ENCODE results near the gene GNAL. TPM values are rescaled to one million over a fixed set of nuclear protein-coding genes. Genes with fewer than 3 reads are reported as not detected.

Gene GNAL
- total RNA-seq, 4 donors from 2014 or later, result 4.4 to 35.4 (median 9.1) TPM

DNA sequence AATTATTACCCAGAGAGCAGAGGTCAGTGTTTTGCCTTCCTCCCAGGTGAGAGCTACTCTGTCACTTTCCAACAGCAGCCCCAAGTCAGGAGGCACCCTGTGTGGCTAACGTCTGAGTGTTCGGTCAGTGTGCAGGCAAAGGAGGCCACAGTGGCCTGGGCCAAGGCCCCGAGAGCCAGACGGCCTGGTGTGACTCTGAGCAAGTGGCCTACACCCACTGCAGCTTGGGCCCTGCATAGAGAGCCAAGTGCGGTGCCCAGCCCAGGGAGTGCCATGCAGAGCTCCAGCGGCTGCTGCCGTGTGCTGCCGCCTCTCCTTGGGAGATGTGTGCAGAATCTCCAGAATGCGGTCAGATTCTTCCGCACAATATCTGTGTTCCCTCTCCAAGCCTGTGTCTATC lies 70.4 kb downstream of the GNAL start:
- in situ Hi-C loops (cut with MboI; ENCODE audit: low sequenced_read_pairs in 4 of 4) (no loop called here), intact Hi-C loops (cut with DNase I; ENCODE audit: low total_unique reads) (no loop called here)
- Histone ChIP-seq H3K4me1 (no peaks in the 10 kb centered on the region), H3K27ac (no peak overlapping the region), H3K9me3 (no peaks in the 10 kb centered on the region), H3K4me3 (no peak overlapping the region), H3K36me3 (no peaks in the 10 kb centered on the region), H3K27me3 (no peaks in the 10 kb centered on the region)
- TF ChIP-seq POLR2A (IDR thresholded peaks at IDR 0.05), result no peak
- TF ChIP-seq, protein P1, sequence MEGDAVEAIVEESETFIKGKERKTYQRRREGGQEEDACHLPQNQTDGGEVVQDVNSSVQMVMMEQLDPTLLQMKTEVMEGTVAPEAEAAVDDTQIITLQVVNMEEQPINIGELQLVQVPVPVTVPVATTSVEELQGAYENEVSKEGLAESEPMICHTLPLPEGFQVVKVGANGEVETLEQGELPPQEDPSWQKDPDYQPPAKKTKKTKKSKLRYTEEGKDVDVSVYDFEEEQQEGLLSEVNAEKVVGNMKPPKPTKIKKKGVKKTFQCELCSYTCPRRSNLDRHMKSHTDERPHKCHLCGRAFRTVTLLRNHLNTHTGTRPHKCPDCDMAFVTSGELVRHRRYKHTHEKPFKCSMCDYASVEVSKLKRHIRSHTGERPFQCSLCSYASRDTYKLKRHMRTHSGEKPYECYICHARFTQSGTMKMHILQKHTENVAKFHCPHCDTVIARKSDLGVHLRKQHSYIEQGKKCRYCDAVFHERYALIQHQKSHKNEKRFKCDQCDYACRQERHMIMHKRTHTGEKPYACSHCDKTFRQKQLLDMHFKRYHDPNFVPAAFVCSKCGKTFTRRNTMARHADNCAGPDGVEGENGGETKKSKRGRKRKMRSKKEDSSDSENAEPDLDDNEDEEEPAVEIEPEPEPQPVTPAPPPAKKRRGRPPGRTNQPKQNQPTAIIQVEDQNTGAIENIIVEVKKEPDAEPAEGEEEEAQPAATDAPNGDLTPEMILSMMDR (IDR thresholded peaks at IDR 0.05 in 4 of 5, conservative IDR thresholded peaks at IDR 0.05 in 1 of 5), result no peak
- DNase-seq (no peak), ATAC-seq (no peak)

DNA sequence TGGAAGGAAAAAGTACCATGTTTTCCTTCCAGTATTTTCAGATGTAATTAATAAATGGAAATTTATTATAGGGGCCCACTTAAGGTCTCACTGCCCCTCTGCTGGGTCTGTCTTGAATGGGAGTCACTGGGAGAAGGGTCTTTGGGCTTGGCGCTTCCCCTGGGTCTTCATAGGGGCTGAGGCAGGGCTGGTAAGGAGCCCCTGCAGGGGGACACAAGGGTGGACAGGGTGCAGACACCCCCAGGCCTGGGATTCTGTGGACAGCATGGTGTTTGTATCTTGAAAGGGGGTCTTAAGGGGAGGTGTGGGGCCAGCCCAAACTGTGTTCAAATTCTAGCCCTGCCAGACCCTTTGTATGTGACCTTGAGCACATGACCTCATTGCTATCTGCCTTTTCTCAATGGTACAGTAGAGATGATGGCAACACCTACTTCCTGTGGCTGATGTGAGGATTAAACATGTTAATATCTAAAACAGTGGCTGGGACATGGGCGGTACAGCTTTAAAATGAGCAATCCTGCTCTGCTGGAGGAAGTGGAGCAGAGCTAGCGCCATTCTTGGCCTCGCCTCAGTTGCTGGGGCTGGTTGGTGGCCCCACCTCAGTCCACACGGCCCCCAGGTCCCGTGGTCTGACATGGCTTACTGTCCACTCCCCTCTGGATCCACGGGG lies 71.6 kb downstream of the GNAL start:
- intact Hi-C loops (cut with DNase I; ENCODE audit: low total_unique reads), result no loop called here
- ATAC-seq, result no peak

DNA sequence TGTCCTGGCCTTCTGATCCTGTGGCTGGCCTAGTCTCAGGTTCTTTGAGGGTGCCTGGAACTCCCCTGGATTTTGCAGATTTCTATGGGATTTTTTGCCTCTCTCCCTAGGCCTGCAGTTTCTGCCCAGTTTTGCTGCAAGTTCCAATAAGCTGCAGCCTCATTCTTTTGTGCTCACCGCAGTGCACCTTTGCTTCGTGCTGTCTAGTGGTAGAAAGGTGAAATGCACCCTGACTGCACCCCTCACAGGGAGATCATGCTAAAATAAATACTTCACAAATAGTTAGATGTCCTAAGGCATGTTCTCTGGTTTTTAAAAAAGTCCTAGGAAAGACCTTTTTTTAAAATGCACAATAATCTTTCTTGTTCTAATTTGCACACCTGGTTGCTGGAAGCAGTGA lies 72.5 kb downstream of the GNAL start:
- Histone ChIP-seq H3K4me1 (no peaks in the 10 kb centered on the region), H3K27ac (no peak overlapping the region), H3K36me3 (no peaks in the 10 kb centered on the region), H3K4me3 (no peak overlapping the region), H3K27me3 (no peaks in the 10 kb centered on the region), H3K9me3 (no peaks in the 10 kb centered on the region)
- intact Hi-C loops (cut with DNase I; ENCODE audit: low total_unique reads), result no loop called here
- no peak for DNase-seq
- ATAC-seq, result no peak
- TF ChIP-seq POLR2A (IDR thresholded peaks at IDR 0.05), result no peak
- TF ChIP-seq, protein P1 (IDR thresholded peaks at IDR 0.05 in 4 of 5, conservative IDR thresholded peaks at IDR 0.05 in 1 of 5), result no peak
- in situ Hi-C loops (cut with MboI; ENCODE audit: low sequenced_read_pairs in 4 of 4), result no loop called here

More for the DNA sequence above, 71.6 kb downstream of the GNAL start:
- DNase-seq, result no peak
- H3K4me3 ChIP-seq, result no peak overlapping the region
- H3K27ac ChIP-seq, result no peak overlapping the region
- no peaks in the 10 kb centered on the region for H3K36me3 ChIP-seq
- TF ChIP-seq, protein P1 (IDR thresholded peaks at IDR 0.05 in 4 of 5, conservative IDR thresholded peaks at IDR 0.05 in 1 of 5), result no peak
- TF ChIP-seq POLR2A (IDR thresholded peaks at IDR 0.05), result no peak
- H3K9me3 ChIP-seq, result no peaks in the 10 kb centered on the region
- no peaks in the 10 kb centered on the region for H3K4me1 ChIP-seq
- in situ Hi-C loops (cut with MboI; ENCODE audit: low sequenced_read_pairs in 4 of 4), result no loop called here
- no peaks in the 10 kb centered on the region for H3K27me3 ChIP-seq

DNA sequence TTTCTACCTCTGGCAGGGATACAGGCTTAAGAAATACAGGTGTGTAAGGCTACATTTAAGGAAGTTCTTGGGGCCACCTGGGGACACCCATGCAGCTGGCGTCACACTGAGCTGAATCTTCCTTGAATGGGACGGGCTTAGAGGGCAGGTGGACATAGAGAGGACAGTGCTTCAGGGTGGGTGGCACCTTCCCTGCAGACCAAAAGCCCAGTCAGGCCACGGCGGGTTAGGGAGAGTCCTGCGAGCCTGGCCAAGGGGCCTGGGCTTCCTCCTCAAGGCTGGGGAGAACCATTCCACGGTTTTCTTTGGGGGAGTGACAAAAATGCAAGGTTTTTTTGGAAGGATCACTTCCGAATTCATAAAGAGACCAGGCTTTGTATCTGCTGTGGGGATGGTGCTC lies 73.4 kb downstream of the GNAL start:
- TF ChIP-seq, protein P1 (IDR thresholded peaks at IDR 0.05 in 4 of 5, conservative IDR thresholded peaks at IDR 0.05 in 1 of 5), result no peak
- TF ChIP-seq POLR2A (IDR thresholded peaks at IDR 0.05), result no peak
- in situ Hi-C loops (cut with MboI; ENCODE audit: low sequenced_read_pairs in 4 of 4), result no loop called here
- ATAC-seq, result no peak

DNA sequence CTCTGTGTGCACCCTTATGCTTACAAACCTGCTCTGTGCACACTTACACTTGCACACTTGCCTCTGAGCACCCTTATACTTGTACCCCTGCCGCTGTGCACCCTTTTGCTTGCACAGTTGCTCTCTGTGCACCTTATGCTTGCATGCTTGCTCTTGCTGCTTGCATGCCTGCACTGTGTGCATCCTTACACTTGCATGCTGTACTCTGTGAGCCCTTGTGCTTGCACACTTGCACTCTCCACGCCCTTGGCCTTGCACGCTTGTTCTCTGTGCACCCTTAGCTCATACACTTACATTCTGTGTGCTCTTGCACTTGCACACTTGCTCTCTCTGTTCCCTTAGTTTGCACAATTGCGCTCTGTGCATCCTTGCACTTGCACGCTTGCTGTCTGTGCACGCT lies 78.3 kb downstream of the GNAL start:
- TF ChIP-seq POLR2A (IDR thresholded peaks at IDR 0.05), result no peak
- TF ChIP-seq, protein P1 (IDR thresholded peaks at IDR 0.05 in 4 of 5, conservative IDR thresholded peaks at IDR 0.05 in 1 of 5), result no peak
- in situ Hi-C loops (cut with MboI; ENCODE audit: low sequenced_read_pairs in 4 of 4), result no loop called here
- intact Hi-C loops (cut with DNase I; ENCODE audit: low total_unique reads), result no loop called here
- DNase-seq (no peak), ATAC-seq (no peak)
- Histone ChIP-seq H3K9me3 (no peaks in the 10 kb centered on the region), H3K36me3 (no peaks in the 10 kb centered on the region), H3K4me3 (no peak overlapping the region), H3K4me1 (no peaks in the 10 kb centered on the region), H3K27me3 (no peaks in the 10 kb centered on the region), H3K27ac (no peak overlapping the region)

More for the DNA sequence above, 73.4 kb downstream of the GNAL start:
- Histone ChIP-seq H3K4me1 (no peaks in the 10 kb centered on the region), H3K4me3 (no peak overlapping the region), H3K27ac (no peak overlapping the region), H3K9me3 (no peaks in the 10 kb centered on the region), H3K36me3 (no peaks in the 10 kb centered on the region), H3K27me3 (no peaks in the 10 kb centered on the region)
- intact Hi-C loops (cut with DNase I; ENCODE audit: low total_unique reads), result no loop called here
- DNase-seq, result no peak
